RPMI8226 (cell line): Measurements from ENCODE around the gene S1PR3.

Experiments
- DNase-seq: peaks from one replicate; pipeline ENCODE4 v3.0.0-alpha.2; 2015

The S1PR3 gene

DNA sequence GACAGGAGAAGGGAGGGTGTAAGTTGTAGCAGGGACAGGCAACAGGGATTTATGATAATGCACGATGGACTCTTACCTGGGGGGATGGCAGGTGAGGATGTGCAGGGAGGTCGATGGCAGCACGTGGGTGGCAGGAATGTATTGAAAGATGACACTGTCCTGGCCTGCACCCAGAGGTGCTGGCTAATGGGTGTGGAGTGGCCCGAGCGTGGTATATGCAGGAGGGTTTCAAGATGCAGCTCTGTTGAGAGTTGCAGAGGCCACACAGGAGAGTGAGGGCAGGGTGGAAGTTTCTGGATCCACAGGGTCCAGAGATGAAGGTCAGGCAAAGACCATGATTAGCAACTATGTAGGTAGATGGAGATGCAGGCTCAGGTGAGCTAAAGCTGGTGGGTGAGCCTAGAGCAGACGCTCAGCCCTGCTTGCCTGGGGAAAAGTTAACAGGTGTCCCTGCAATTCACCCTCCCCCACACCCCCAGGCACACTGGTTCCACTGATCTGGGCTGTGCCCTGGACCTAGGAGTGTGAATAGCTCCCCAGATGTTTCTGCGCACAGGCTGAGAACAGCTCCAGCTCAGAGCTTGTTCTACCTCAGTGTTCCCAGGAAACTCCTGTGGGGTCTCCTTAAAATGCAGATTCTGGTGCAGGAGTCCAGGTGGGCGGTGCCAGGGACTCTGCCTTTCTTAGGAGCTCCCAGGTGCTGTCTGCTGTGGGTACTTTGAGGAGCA, 21.5 kb upstream of the S1PR3 start:
- no peak for DNase-seq

DNA sequence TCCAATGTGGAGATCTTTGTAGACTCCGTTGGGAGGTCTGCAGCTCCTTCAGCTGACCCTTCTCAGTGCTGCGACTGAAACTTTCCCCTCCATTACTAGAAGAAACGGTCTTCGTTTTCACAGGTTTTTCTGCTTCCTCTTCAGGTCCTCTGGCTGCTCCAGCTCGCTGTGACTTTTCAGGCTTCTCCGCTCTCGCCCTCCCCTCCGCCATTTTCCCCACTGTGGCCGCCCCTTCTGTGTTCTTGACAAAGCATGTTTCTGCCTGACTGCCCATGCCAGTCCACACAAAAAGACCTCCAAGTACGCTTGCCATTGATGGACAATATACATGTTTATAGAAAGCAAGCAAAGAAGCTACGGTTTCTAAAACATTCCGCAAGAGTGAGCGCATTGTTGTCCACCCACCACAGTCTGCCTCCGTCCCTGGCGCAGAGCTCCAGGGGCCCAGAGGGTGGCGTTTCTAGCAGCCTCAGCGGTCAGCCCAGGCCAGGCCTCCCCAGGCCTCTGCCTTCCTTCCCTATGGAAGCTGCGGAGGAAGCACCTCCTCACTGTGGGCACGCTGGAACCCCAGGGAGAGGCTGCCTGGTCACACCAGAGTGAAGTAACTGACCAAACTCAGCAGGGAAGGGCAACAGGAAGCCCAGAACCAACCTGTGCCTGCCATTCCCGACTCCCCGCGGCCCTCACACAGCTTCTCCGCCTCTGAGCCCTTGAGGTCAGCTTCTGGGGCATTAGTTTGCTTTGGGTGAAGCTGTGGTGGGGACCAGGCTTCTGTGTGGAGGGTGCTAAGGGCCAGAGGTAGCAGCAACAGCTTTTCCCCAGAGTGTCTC, 19.9 kb upstream of the S1PR3 start:
- DNase-seq: no peak

DNA sequence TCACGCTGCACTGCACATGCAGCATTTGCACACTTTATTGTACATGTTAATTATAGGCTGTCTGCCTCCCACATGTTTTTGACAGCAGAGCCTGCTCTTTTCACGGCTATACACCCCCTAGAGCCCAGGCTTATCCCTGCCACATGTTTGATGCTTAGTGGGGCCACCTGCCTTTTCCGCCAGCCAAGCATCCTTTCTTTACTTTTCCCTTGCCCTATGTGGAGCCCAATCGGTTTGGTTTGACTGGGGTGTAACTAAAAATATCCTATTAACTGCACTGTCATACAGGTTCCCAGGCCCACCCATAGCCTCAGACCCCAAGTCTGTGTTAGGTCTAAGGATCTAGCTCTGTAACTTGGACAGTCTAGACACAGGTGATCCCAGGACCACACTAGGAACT, 18.9 kb upstream of the S1PR3 start:
- no peak for DNase-seq

DNA sequence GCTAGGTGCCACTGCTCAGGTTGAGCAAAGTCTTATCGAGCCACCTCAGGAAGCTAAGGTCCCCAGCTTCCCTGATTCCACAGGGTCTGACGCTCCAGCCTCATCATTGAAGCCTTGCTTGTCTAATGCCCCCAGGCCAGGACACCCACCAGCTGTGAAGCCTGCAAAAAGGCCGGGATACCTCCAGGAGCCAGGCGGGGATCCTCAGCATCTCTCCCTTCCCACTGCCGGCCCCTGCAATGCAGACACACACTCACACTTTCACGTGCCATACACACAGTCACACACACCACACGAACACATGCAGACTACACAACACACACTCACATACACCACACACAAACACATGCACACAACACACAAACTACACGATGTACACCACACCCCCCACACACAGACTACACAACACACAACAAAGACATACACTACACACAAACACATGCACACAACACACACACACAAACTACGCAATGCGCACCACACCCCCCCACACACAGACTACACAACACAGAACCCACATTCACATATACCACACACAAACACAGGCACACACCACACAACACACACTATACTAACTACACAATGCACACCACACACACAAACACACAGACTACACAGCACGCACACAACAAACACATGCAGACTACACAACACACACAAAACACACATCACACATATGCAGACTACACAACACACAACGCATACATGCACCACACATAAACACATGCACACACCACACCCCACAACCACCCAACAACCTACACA, 17.8 kb upstream of the S1PR3 start:
- no peak for DNase-seq

DNA sequence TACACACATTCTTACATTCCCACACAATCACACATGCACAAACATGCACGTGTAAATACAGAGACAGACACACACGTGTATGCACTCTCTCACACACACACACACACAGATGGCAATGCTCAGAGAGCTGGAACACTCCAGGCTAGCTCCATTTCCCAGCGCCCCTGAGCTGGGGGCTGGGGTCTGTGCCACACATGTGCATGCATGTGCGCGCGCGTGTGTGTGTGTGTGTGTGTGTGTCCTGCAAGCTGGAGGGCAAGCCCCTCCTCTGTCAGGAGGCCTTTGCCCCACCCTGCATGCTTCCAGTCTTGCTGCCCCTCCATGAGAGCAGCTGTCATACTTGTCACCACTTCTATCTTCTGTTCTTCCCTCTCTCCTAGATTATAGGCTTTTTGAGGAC, 16.6 kb upstream of the S1PR3 start:
- DNase-seq: no peak

DNA sequence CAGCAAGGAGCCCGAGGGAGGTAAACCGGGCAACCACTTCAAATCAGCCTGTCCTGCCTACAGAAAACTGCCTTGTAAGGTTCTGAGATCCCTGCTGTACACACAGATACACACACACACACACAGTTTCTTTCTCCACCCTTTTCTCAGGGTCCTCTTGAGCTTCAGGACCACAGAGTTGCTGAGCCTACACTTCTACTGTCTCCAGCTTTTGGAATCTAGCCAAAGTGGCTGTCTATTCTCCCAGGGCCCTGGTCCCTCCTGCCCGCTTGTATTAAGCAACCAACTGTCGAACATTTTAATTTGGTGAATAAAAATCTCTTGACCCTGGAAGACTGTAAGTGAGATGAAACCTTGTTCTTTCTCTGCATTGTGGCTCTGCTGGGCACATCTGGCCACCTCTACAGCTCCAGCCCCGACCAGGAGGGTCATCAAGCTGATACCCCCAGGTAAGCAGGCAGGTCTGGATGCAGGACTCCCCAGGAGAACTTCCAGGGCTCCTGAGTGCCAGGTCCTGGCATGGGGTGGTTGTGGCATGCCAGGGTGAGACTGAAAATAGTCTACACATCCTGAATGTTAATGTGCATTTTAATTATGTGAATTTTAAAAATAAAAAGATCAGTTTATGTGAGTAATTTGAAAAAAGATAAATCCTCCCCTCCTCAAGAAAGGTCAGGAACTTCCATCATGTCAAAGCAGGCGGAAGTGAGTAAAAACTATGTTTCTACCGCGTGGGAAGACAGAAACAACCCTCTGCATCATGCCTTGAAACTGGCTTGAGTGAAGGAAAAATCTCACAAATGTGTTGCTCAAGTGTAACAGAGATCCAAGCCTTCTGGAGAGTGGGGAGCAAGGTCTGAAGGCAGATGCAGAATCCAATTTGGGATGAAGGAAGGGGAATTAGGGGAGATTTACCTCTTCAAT, 15.0 kb upstream of the S1PR3 start:
- DNase-seq: peak; percentile 50

DNA sequence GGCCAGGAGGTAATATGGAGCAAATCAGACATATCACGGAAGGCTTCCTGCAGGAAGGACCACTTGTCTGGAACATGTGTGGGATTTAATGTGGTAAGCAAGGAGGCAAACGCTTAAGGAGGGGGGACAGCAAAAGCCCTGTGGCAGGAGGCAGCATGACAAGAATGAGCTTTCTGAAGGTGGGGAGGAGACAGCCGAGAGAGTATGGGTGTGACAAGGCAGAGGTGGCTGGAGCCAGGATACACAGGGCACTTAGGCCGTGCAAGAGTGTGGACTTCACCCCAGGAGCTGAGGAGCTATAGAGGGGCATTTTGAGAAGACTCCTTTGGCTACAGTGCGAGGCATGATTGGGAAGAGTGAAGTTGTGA, 14.4 kb upstream of the S1PR3 start:
- DNase-seq: no peak

DNA sequence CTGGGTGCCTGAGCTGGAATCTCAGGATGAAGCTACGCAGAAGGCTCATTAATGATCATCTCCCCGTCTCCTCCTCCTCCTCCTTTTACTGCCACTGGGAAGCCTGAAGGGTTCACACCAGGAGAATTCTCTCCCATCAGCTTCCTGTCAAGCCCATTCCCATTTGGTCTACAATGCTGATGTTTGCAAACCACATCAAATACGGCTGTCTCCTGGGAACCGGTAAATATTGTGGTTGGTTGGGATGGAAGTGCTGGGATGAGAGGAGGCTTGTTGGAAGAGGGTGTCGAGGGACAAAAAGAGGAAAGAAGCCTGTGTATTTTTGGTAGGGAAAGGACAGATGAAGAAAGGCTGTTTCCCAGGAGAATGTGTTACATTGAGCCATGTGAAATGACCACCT, 13.2 kb upstream of the S1PR3 start:
- DNase-seq: no peak

DNA sequence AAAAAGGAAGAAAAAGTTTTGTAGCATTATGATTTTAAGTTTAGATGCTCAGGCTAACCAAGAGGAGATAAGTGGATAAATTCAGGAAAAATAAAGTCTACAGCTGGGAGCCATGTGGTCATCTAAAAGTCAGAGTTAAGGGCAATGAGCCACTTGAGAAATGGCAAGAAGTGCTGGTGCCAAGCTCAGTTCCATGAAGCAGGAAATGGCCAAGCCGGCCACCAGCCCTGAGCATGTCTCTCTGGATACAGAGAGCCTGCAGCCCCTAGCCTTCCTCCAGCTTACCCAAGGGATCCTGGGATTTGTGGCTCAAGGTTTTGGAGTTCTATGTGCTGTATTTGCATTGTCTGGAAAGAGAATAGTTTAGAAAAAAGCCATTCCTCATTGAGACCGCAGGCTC, 12.2 kb upstream of the S1PR3 start:
- DNase-seq: no peak

DNA sequence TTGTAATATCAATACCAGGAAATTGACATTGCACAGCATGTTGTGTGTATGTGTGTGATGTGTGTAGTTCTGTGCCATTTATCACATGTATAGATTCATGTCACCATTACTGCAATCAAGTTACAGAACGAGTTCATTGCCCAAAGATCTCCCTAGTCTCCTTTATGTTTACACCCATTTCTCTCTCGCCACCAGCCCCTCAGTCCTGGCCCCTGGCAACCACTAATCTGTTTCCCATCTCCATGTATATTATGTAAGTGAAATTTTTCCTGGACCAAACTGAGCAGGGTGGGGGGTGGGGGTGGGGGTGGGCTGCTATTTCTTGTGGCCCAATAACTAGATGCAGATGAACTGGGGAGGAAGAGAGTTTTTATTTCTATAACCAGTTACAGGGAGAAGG, 11.5 kb upstream of the S1PR3 start:
- no peak for DNase-seq

DNA sequence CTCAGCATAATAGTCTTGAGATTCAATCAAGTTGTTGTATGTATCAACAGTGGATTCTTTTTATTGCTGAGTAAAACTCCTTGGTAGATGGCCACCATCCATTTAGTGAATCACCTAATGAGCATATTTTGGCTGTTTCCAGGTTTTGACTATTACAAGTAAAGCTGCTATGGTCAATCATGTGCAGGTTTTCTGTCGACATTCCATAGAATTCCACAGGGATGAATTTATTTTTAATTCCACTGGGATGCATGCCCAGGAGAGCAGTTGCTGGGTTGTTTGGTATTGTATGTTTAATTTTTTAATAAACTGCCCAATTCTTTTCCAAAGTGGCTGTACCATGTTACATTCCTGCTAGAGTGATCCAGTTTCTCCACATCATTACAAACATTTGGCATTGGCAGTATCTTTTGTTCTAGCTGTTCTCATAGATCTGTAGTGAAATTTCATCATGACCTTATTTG, 10.5 kb upstream of the S1PR3 start:
- no peak for DNase-seq

DNA sequence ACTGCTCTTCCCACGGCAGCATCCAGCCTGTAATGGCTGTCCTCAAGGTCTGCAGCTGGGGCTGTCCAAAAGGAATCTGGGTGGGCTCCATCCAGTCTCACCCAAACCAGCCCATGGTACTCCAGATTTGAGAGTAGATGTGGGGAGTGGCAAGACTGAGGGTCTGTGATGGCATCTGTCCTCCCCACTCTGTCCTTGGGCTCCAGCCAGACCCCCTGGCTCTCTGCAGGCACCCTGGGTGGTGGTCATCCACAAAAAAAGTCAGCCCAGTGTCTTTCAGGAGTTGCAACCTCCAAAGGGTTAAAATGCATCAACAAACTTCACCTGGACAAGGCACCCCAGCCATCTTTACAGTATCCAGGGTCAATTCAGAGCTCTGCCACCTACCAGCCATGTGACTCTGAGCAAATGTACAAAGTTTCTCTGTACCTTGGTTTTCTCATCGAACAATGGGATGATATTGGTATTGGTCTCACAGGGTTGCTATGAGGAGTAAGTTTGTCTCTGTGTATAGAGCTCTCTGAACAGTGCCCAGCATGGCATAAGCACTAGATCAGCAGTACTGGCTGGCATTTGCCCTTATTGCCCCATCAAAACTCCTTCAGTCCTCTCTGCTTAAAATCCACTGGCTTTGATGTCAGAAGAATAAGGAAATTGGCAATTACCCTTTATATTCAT, 7.3 kb upstream of the S1PR3 start:
- no peak for DNase-seq

DNA sequence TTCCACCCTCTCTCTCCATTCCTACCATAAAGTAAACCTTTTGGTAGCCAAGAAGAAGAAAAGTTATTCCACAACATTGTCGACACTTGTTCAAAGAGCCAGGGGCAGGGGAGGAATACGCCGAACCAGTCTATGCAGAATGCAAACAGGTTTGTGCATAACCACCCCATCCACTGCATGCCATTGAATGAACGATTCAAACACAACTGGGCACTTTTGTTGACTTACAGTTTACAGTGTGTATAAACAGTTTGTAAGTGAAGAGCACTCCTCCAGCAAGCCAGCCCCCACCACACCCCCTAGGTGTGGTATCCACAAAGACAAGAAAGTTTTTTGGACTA, 6.8 kb upstream of the S1PR3 start:
- DNase-seq: no peak

DNA sequence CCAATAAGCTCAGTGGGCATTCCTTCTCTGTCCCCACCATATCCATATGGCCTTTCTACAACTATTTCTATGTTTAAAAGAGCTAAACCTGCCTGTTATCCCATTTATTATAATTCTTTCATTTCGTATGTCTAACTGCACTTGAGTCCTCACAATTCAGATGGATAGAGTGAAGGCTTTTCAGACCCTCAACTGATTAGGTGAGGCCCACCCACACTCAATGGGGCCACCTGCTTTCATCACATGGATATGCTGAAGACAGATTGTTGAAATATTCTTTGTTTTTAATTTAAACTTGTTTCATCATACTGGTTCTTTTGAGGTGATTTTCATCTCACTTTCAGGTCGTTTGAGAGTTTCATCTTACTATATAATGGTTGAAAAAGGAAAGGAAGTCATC, 5.7 kb upstream of the S1PR3 start:
- DNase-seq: no peak

DNA sequence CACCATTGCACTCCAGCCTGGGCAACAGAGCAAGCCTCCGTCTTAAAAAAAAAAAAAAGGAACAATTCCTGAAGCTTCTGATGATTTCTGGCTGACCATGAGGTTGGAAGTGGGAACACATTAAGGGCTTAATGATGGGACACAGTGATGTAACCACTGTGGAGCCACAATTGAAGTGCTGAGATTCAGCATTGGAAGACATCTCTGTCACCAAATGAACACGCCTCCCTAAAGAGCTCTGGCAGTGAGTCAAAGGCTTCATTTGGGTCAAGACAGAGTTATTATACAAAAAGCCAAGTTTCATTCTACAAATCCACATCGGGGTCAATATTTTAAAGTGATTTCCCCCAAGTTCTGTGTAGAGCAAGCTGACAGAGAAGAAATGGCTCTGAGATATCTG, 4.5 kb upstream of the S1PR3 start:
- DNase-seq: no peak

DNA sequence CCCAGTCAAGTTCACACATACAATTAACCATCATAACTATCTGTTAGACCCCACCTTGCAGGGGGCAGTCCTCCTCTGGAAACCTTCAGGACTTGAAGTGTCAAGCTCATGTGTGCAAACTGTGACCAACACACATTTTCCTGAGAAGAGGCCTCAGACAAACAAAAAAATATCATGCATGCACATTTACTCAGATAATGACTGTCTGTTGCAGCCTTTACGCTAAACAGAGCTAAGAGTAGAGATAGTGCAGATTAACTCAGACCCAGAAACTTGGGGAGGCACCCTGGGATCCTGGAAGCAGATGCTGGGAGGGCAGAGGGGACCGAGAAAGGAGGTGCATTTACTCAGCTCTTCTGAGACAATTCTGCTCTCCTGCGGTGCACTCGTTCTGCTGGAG, 3.6 kb upstream of the S1PR3 start:
- no peak for DNase-seq

DNA sequence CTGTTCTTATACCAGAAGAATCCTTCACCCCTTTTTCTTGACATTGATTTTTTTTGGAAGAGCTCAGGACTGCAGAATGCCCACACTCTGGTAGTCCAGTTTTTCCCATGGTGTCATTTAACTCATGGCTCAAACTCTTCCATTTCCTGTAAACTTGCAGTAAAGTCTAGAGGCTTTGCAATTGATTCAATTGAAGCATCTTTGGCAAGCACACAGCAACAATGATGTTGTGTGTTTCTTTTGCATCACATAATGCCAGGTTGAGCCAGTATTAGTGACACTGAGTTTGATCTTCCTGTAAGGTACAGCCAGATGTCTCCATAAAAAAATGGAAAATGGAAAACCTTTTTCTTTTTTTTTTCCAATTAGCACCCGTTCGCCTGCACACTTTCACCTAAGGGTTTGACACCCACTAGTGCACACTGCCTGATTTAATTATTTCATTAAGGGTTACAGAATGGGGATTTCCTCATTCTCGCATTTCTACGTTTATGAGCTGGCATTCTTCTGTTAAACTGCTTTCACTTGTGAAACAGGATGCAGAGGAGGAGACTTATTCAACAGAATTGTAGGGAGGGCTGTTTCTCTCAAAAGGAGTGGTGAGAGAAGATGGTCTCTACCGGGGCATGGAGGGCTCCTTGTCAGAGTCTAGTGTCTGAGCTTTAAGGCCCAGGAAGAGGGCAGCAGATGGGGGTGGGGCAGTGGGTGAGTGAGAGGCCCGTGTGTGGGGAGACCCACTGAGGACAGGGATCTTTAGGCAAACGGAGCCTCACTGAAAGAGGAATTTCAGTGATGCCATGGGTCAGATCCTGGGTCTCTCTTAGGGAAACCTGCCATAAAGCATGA, 2.2 kb upstream of the S1PR3 start:
- DNase-seq: no peak

DNA sequence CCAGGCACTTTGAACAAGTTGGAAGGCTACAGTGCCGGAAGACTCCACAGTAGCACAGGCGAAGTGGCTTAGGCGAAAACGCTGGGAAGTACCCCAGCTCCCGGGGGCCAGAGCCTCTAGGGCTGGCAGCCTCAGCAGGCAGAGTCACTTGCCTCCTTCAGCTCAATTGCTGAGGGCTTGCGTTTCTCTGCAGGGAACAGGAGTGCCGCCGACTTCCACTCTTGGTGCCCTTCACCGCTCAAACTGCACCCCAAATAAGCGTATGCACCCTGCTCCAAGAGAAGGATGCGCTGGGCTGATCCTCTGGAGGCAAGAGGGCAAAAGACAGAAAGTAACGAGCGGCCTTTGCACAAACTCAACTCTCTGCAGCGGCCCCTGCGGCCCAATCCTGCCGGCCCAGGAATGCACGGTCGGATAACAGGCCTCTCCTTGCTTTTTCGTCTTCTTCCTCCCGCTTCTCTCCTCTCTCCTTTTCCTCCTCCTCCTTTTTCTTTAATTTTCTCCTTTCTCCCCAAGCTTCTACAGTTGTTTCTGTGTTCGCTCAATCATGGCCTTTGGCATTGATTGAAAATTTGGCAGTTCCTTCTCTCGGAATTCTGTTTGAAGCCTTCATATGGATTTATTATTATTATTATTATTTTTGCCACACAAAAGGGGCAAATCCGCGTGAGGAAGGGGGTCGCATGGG, 1.1 kb upstream of the S1PR3 start:
- DNase-seq: no peak

DNA sequence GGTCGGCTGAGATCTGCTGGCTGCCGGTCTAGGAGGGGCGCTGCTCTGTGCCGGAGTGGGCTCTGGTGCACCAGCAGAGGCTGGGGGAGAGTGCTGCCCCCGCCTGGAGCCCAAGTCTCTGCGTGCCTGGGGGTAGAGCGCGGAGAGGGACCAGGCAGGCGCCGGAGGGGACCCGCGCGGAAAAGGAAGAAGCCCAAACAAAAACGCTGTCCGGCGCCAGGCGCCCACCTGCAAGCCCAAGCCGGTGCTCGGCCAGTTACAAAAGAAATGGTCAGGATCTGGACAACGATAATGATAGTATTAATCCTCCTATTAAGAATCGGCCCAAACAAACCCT, 571 bp upstream of the S1PR3 start:
- no peak for DNase-seq

DNA sequence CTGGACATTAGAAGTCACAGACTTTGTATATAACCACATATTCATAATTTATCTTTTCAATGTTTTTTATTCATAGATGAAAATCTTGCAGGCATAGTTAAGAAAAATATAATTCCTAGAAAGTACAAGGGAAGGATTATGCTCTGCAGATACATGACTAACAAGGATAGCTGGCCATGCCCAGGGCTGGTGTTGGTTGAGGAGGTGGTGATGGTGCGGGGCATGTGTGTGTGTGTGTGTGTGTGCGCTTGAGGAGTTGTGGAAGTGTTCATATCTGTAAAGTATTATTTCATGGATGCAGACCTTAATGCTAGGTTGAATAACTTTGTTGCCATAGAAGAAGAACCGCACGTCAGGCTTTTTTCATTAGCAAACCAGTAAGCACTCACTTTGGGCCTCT, 1.3 kb downstream of the S1PR3 start:
- no peak for DNase-seq

DNA sequence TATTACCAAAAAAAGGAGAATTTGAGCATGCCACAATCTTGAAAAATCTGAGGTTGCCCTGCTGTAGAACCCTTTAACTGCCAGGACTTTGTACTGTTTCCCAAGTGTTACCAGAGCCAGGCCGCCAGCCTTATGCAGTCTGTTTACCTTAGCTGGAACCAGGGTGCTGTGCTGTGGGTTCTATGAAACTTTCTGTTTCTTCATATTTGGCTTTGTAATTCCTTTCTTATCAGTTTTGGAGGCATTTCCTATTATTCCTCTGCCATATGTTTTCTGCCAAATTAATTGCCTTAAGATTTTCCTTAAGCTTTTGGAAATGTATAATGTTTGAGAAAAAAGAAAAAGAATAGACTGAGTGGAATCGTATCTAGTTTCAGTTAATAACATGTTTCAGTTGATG, 2.1 kb downstream of the S1PR3 start:
- DNase-seq: no peak
